ENCODE results near the gene GNAI1.

Gene GNAI1

DNA sequence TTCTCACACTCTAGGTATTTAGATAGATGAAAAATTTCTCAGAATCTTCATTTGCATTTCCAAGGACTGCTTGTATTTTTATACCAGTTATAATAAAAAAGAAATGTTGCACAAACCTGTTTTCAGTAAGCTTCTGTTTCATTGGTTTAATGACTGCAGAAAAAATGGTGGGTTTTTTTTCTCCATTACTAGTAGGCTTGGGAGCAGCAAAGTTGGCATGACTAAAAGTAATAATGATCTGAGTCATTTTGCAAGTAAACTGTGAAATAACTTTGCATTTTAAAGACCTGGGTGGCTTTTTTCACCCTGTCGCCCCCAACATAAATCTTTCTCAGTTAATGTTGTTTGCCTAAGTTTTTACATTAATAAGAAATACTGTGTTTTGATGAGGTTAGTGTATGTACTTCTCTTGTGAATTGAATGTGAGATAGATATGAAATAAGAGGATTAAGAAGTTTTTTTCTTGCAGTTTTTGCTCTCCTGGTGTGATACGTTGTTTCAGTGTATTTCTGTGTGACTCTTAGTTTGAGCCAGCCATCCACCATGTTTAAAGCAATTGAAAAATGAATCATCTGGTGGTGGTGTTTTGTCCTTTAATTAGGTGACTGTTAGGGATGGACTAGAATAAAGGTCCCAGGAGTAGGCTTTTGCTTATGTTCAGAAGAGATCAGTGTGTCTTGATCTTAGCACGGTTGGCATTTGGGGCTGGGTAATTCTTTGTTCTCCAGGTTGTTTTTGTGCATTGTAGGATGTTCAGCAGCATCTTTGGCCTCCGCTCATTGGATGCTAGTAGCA lies 1.8 kb downstream of the GNAI1 start:
- Histone ChIP-seq H3K27me3 (ENCODE audit: insufficient read depth, low read depth) (no peaks in the 10 kb centered on the region; the same call in 1 of the 2 replicates), H3K4me1 (ENCODE audit: low read depth, poor library complexity, severe bottlenecking) (peaks cover 14% of the 10 kb centered on the region), H3K4me2 (peak overlapping the region; percentile 86), H3K9ac (peak overlapping the region; percentile 66; the same call in 1 of the 2 replicates), H4K20me1 (ENCODE audit: insufficient read depth) (no peaks in the 10 kb centered on the region), H2AFZ (ENCODE audit: low read depth) (peak overlapping the region; percentile 96; the same call in 1 of the 2 replicates), H3K36me3 (ENCODE audit: insufficient read depth) (no peaks in the 10 kb centered on the region), H3K4me3 (IDR thresholded peaks at IDR 0.05; ENCODE audit: insufficient read depth, low read depth, low read length) (no peak overlapping the region), H3K27ac (no peak overlapping the region), H3K79me2 (ENCODE audit: insufficient read depth, low read depth) (peaks cover 6% of the 10 kb centered on the region; the same call in 1 of the 2 replicates)
- TF ChIP-seq, protein P1, sequence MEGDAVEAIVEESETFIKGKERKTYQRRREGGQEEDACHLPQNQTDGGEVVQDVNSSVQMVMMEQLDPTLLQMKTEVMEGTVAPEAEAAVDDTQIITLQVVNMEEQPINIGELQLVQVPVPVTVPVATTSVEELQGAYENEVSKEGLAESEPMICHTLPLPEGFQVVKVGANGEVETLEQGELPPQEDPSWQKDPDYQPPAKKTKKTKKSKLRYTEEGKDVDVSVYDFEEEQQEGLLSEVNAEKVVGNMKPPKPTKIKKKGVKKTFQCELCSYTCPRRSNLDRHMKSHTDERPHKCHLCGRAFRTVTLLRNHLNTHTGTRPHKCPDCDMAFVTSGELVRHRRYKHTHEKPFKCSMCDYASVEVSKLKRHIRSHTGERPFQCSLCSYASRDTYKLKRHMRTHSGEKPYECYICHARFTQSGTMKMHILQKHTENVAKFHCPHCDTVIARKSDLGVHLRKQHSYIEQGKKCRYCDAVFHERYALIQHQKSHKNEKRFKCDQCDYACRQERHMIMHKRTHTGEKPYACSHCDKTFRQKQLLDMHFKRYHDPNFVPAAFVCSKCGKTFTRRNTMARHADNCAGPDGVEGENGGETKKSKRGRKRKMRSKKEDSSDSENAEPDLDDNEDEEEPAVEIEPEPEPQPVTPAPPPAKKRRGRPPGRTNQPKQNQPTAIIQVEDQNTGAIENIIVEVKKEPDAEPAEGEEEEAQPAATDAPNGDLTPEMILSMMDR (conservative IDR thresholded peaks at IDR 0.05; ENCODE audit: low read depth, low read length), result no peak

DNA sequence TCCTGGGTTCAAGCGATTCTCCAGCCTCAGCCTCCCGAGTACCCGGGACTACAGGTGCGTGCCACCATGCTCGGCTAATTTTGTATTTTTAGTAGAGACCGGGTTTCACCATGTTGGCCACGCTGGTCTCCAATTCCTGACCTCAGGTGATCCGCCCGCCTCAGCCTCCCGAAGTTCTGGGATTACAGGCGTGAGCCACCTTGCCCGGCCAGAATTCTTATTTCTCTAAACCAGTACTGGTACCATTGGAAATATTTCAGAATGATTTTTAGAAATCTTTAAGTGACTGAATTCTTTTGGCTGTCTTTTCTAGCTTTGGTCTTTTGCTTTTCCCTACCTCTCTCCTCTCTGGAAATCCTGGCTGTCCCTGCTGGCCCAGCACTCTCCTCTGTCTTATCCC lies 2.8 kb downstream of the GNAI1 start:
- Histone ChIP-seq H3K9ac (no peak overlapping the region), H4K20me1 (ENCODE audit: insufficient read depth) (no peaks in the 10 kb centered on the region), H3K4me2 (no peak overlapping the region), H2AFZ (ENCODE audit: low read depth) (no peak overlapping the region), H3K36me3 (ENCODE audit: insufficient read depth) (no peaks in the 10 kb centered on the region), H3K4me1 (ENCODE audit: low read depth, poor library complexity, severe bottlenecking) (peaks cover 14% of the 10 kb centered on the region), H3K27ac (no peak overlapping the region), H3K4me3 (IDR thresholded peaks at IDR 0.05; ENCODE audit: insufficient read depth, low read depth, low read length) (no peak overlapping the region), H3K27me3 (ENCODE audit: insufficient read depth, low read depth) (no peaks in the 10 kb centered on the region; the same call in 1 of the 2 replicates), H3K79me2 (ENCODE audit: insufficient read depth, low read depth) (peaks cover 6% of the 10 kb centered on the region; the same call in 1 of the 2 replicates)
- TF ChIP-seq, protein P1 (conservative IDR thresholded peaks at IDR 0.05; ENCODE audit: low read depth, low read length), result no peak

GRCh38 chr7:80139236-80139635 lies 4.6 kb downstream of the GNAI1 start:
- Histone ChIP-seq H3K36me3 (ENCODE audit: insufficient read depth) (no peaks in the 10 kb centered on the region), H2AFZ (ENCODE audit: low read depth) (no peak overlapping the region), H3K27me3 (ENCODE audit: insufficient read depth, low read depth) (no peaks in the 10 kb centered on the region; the same call in 1 of the 2 replicates), H3K79me2 (ENCODE audit: insufficient read depth, low read depth) (peaks cover 6% of the 10 kb centered on the region; the same call in 1 of the 2 replicates), H3K9ac (no peak overlapping the region), H4K20me1 (ENCODE audit: insufficient read depth) (no peaks in the 10 kb centered on the region), H3K4me1 (ENCODE audit: low read depth, poor library complexity, severe bottlenecking) (peaks cover 9% of the 10 kb centered on the region), H3K4me2 (no peak overlapping the region), H3K4me3 (IDR thresholded peaks at IDR 0.05; ENCODE audit: insufficient read depth, low read depth, low read length) (no peak overlapping the region), H3K27ac (no peak overlapping the region)
- TF ChIP-seq, protein P1 (conservative IDR thresholded peaks at IDR 0.05; ENCODE audit: low read depth, low read length), result no peak

GRCh38 chr7:80140388-80140787 lies 5.8 kb downstream of the GNAI1 start:
- TF ChIP-seq, protein P1 (conservative IDR thresholded peaks at IDR 0.05; ENCODE audit: low read depth, low read length), result no peak
- Histone ChIP-seq H3K27ac (no peak overlapping the region), H3K4me3 (IDR thresholded peaks at IDR 0.05; ENCODE audit: insufficient read depth, low read depth, low read length) (no peak overlapping the region), H4K20me1 (ENCODE audit: insufficient read depth) (no peaks in the 10 kb centered on the region), H3K27me3 (ENCODE audit: insufficient read depth, low read depth) (no peaks in the 10 kb centered on the region; the same call in 1 of the 2 replicates), H3K4me1 (ENCODE audit: low read depth, poor library complexity, severe bottlenecking) (peaks cover 9% of the 10 kb centered on the region), H3K9ac (no peak overlapping the region), H3K36me3 (ENCODE audit: insufficient read depth) (no peaks in the 10 kb centered on the region), H3K4me2 (no peak overlapping the region), H3K79me2 (ENCODE audit: insufficient read depth, low read depth) (peaks cover 6% of the 10 kb centered on the region; the same call in 1 of the 2 replicates), H2AFZ (ENCODE audit: low read depth) (no peak overlapping the region)
